ENCODE measurements around the gene CASKIN1. TPM values are rescaled to one million over a fixed set of nuclear protein-coding genes. Genes with fewer than 3 reads are reported as not detected.

The CASKIN1 gene
- total and polyA plus RNA-seq, 10 of the 15 experiments (the other 5 are each of a cell fraction or from before 2014, with no cell fraction given) = 0.03 to 0.33 (median 0.11) TPM; not detected in 5

- Histone ChIP-seq H3K9ac (ENCODE audit: control insufficient read depth, insufficient read depth, low read length) (no peak overlapping the region), H3K9me3 (replicated peaks; ENCODE audit: control insufficient read depth, insufficient read depth, low read length) (no peaks in the 10 kb centered on the region), H3K27me3 (replicated peaks in 1 of 2; ENCODE audit: control insufficient read depth in 2 of 2, insufficient read depth in 2 of 2, low read length in 1 of 2) (peaks cover 12 to 15% of the 10 kb centered on the region in 2 experiments), H4K20me1 (ENCODE audit: control insufficient read depth, insufficient read depth) (no peaks in the 10 kb centered on the region), H3K79me2 (ENCODE audit: control insufficient read depth, insufficient read depth, low read length) (no peaks in the 10 kb centered on the region), H3K27ac (ENCODE audit: control insufficient read depth, insufficient read depth) (no peak overlapping the region), H3K4me1 (ENCODE audit: control insufficient read depth, insufficient read depth, low read length) (no peaks in the 10 kb centered on the region; the same call in 1 of the 2 replicates), H3K4me2 (ENCODE audit: control insufficient read depth, insufficient read depth) (no peak overlapping the region), H3K4me3 (no peak overlapping the region), H3K36me3 (ENCODE audit: control insufficient read depth in 2 of 2, insufficient read depth in 2 of 2, low read length in 1 of 2) (no peaks in the 10 kb centered on the region), H2AFZ (ENCODE audit: control insufficient read depth, low read depth, low read length) (no peak overlapping the region)
- in situ Hi-C loops (cut with MboI) = no loop called here
- no peak for TF ChIP-seq ETV6 (conservative IDR thresholded peaks at IDR 0.05 in 1 of 2, IDR thresholded peaks at IDR 0.05 in 1 of 2; ENCODE audit: borderline replicate concordance in 1 of 2, low read depth in 1 of 2)
- no peak for TF ChIP-seq POLR2AphosphoS5 (IDR thresholded peaks at IDR 0.05; ENCODE audit: low read length)
- no peak for TF ChIP-seq LARP7 (IDR thresholded peaks at IDR 0.05)
- TF ChIP-seq RELB (IDR thresholded peaks at IDR 0.05; ENCODE audit: low read depth) = no peak
- no peak for TF ChIP-seq CHD1 (IDR thresholded peaks at IDR 0.05; ENCODE audit: low read depth, low read length)
- TF ChIP-seq RFX5 (IDR thresholded peaks at IDR 0.05; ENCODE audit: low read depth, low read length) = no peak
- no peak for TF ChIP-seq SPI1 (IDR thresholded peaks at IDR 0.05; ENCODE audit: borderline replicate concordance, insufficient read depth, low read depth, low read length)
- no peak for TF ChIP-seq SIN3A (IDR thresholded peaks at IDR 0.05; ENCODE audit: low read depth, low read length)
- POLR2A ChIA-PET = no interaction called here
- no TSS peak for BruUV-seq (replicated peaks)
- 36% methylated on average over 5 of the region's 5 CpGs for WGBS (ENCODE audit: insufficient coverage, insufficient replicate concordance, low lambda C conversion rate, missing lambda C conversion rate)
- RAD21 ChIA-PET (ENCODE audit: unreplicated experiment) = no interaction called here
- CTCF ChIA-PET = interaction anchor here (0.6 kb wide), 1 partner anchor 197 kb away, joined by 3 read pairs; no protein-coding TSS in a partner anchor
- intact Hi-C loops (cut with micrococcal nuclease; ENCODE audit: unreplicated experiment) = no loop called here
- no peak for FAIRE-seq
- SMC1A ChIA-PET (ENCODE audit: uncharacterized antibody, unreplicated experiment) = interaction anchor here (1.1 kb wide), 1 partner anchor 54 kb away, joined by 4 read pairs; no protein-coding TSS in a partner anchor
- ATAC-seq = no peak
- no peak for DNase-seq (ENCODE audit: low read depth, low spot score)
Measured at GRCh38 chr16:2199095-2199494, 2.7 kb upstream of the CASKIN1 start.
